Peyer's patch (tissue), 4 donors: Measurements from ENCODE around the gene TNFRSF1A. TPM values are rescaled to one million over a fixed set of nuclear protein-coding genes. Genes with fewer than 3 reads are reported as not detected.

Experiments
- DNase-seq, 3 donors: peaks; one replicate each; pipeline ENCODE4 v3.0.0-alpha.2; 2017 to 2019
- H3K27ac ChIP-seq, 4 donors: fragments of 200-600 bp; sonication (generic); one replicate each; pipeline ENCODE4 v1.5.1; 2016 to 2019
- H3K27me3 ChIP-seq, 2 donors: fragments of 200-600 bp; sonication (generic); one replicate each; pipeline ENCODE4 v1.5.1; 2019
- H3K36me3 ChIP-seq, 3 donors: fragments of 200-600 bp; sonication (generic); one replicate each; pipeline ENCODE4 v1.5.1; 2016 to 2019
- H3K4me1 ChIP-seq, 4 donors: fragments of 200-600 bp; sonication (generic); one replicate each; pipeline ENCODE4 v1.5.1; 2016 to 2019
- H3K4me3 ChIP-seq, 4 donors: fragments of 200-600 bp; sonication (generic); 1 replicate in 3 of 4; 2 replicates in 1 of 4; pipeline ENCODE4 v1.5.1; 2016 to 2019; ENCODE audit warnings: mild to moderate bottlenecking in 1 of 4
- H3K9me3 ChIP-seq, 4 donors: fragments of 200-600 bp; sonication (generic); one replicate each; pipeline ENCODE4 v1.5.1; 2016 to 2019; ENCODE audit warnings: mild to moderate bottlenecking in 1 of 4
- CTCF ChIP-seq, 6 experiments: fragments of 450-650 bp in 4 of 6; fragments of 200-600 bp in 2 of 6; sonication (generic) in 1 of 6; IDR thresholded peaks; one replicate each; pipeline ENCODE4 v1.5.1; 2017 to 2019; ENCODE audit warnings: antibody characterized with exemption in 6 of 6, mild to moderate bottlenecking in 3 of 6, moderate library complexity in 1 of 6
- POLR2A ChIP-seq, 2 donors: fragments of 450-650 bp; IDR thresholded peaks; one replicate each; pipeline ENCODE4 v1.5.1; 2017; ENCODE audit warnings: antibody characterized with exemption in 2 of 2, mild to moderate bottlenecking in 2 of 2, moderate library complexity in 2 of 2
- total RNA-seq, 4 donors: library from RNA; depleted of rRNA; stranded (reverse); fragments of >200 nt; gene quantifications; one replicate each; pipeline ENCODE4 v1.1.0, GENCODE V29; 2016

Gene TNFRSF1A
- total RNA-seq, 4 donors from 2014 or later: 90.8 to 547 (median 393) TPM

GRCh38 chr12:6314776-6315175, 27.1 kb downstream of the TNFRSF1A start:
- Histone ChIP-seq H3K9me3 (no peaks in the 10 kb centered on the region), H3K4me3 (no peak overlapping the region), H3K27me3 (peaks cover 0 to 6% of the 10 kb centered on the region in 2 donors), H3K4me1 (peaks cover 0 to 28% (median 6%) of the 10 kb centered on the region in 4 donors), H3K36me3 (peaks cover 0 to 66% (median 0%) of the 10 kb centered on the region in 3 donors), H3K27ac (peak overlapping the region in 1 of 4 donors; percentile 4)
- TF ChIP-seq POLR2A (IDR thresholded peaks at IDR 0.05): no peak
- peak in 1 of 3 donors; percentile 36 for DNase-seq

- no peak for TF ChIP-seq CTCF (IDR thresholded peaks at IDR 0.05)
- TF ChIP-seq POLR2A (IDR thresholded peaks at IDR 0.05): no peak
- Histone ChIP-seq H3K9me3 (no peaks in the 10 kb centered on the region), H3K27ac (peak overlapping the region in 3 of 4 donors; percentile 92 to 99 (median 93)), H3K36me3 (peaks cover 0 to 53% (median 0%) of the 10 kb centered on the region in 3 donors), H3K27me3 (peaks cover 0 to 6% of the 10 kb centered on the region in 2 donors), H3K4me1 (peaks cover 0 to 27% (median 6%) of the 10 kb centered on the region in 4 donors), H3K4me3 (peak overlapping the region in 2 of 4 donors; percentile 1 to 46)
- DNase-seq: peak in 1 of 3 donors; percentile 45
Measured at GRCh38 chr12:6313326-6313940, 28.4 kb downstream of the TNFRSF1A start.

- TF ChIP-seq POLR2A (IDR thresholded peaks at IDR 0.05) (peak; percentile 80 to 98), CTCF (IDR thresholded peaks at IDR 0.05) (peak in 1 of 6 experiments; percentile 8)
- DNase-seq: peak in 2 of 3 donors; percentile 93 to 95
- Histone ChIP-seq H3K27ac (peak overlapping the region in 3 of 4 donors; percentile 92 to 99 (median 93)), H3K4me3 (peak overlapping the region in 2 of 4 donors; percentile 73 to 90), H3K27me3 (peaks cover 0 to 6% of the 10 kb centered on the region in 2 donors), H3K36me3 (peaks cover 0 to 48% (median 0%) of the 10 kb centered on the region in 3 donors), H3K4me1 (peaks cover 0 to 33% (median 6%) of the 10 kb centered on the region in 4 donors), H3K9me3 (no peaks in the 10 kb centered on the region)
Measured at GRCh38 chr12:6312529-6313325, 29.1 kb downstream of the TNFRSF1A start.

- no peak for TF ChIP-seq CTCF (IDR thresholded peaks at IDR 0.05)
- TF ChIP-seq POLR2A (IDR thresholded peaks at IDR 0.05): no peak
- Histone ChIP-seq H3K27me3 (peaks cover 0 to 6% of the 10 kb centered on the region in 2 donors), H3K9me3 (no peaks in the 10 kb centered on the region), H3K36me3 (peaks cover 0 to 41% (median 0%) of the 10 kb centered on the region in 3 donors), H3K4me3 (peak overlapping the region in 2 of 4 donors; percentile 73 to 90), H3K4me1 (peaks cover 0 to 33% (median 6%) of the 10 kb centered on the region in 4 donors), H3K27ac (peak overlapping the region in 3 of 4 donors; percentile 92 to 99 (median 93))
- peak in 1 of 3 donors; percentile 45 for DNase-seq
Measured at GRCh38 chr12:6311822-6312528, 29.9 kb downstream of the TNFRSF1A start.

- Histone ChIP-seq H3K4me1 (peaks cover 0 to 33% (median 6%) of the 10 kb centered on the region in 4 donors), H3K36me3 (peaks cover 0 to 31% (median 0%) of the 10 kb centered on the region in 3 donors), H3K27ac (peak overlapping the region in 3 of 4 donors; percentile 92 to 99 (median 93)), H3K9me3 (no peaks in the 10 kb centered on the region), H3K27me3 (peaks cover 0 to 6% of the 10 kb centered on the region in 2 donors), H3K4me3 (peak overlapping the region; percentile 42 to 90 (median 58))
- TF ChIP-seq CTCF (IDR thresholded peaks at IDR 0.05) (no peak), POLR2A (IDR thresholded peaks at IDR 0.05) (no peak)
- DNase-seq: peak in 1 of 3 donors; percentile 63
Measured at GRCh38 chr12:6310771-6311610, 30.9 kb downstream of the TNFRSF1A start.
